Hematopoietic multipotent progenitor cell treated with erythropoietin and hydrocortisone succinate and interleukin-3 and kit ligand, for 17 days (in vitro differentiated cells): ENCODE results near the gene ERI3.

Experiments used
- DNase-seq: peaks from one replicate; pipeline ENCODE4 v3.0.0-alpha.2; 2015; ENCODE audit warnings: low spot score

ERI3 gene, protein sequence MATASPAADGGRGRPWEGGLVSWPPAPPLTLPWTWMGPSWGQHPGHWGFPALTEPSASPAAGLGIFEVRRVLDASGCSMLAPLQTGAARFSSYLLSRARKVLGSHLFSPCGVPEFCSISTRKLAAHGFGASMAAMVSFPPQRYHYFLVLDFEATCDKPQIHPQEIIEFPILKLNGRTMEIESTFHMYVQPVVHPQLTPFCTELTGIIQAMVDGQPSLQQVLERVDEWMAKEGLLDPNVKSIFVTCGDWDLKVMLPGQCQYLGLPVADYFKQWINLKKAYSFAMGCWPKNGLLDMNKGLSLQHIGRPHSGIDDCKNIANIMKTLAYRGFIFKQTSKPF

GRCh38 chr1:44354840-44355581, at the start of gene ERI3:
TSS of gene ERI3 (minus strand) at chr1:44355257. CDS start at chr1:44355026, 231 bp downstream.
- DNase-seq: peak; percentile 95

DNA sequence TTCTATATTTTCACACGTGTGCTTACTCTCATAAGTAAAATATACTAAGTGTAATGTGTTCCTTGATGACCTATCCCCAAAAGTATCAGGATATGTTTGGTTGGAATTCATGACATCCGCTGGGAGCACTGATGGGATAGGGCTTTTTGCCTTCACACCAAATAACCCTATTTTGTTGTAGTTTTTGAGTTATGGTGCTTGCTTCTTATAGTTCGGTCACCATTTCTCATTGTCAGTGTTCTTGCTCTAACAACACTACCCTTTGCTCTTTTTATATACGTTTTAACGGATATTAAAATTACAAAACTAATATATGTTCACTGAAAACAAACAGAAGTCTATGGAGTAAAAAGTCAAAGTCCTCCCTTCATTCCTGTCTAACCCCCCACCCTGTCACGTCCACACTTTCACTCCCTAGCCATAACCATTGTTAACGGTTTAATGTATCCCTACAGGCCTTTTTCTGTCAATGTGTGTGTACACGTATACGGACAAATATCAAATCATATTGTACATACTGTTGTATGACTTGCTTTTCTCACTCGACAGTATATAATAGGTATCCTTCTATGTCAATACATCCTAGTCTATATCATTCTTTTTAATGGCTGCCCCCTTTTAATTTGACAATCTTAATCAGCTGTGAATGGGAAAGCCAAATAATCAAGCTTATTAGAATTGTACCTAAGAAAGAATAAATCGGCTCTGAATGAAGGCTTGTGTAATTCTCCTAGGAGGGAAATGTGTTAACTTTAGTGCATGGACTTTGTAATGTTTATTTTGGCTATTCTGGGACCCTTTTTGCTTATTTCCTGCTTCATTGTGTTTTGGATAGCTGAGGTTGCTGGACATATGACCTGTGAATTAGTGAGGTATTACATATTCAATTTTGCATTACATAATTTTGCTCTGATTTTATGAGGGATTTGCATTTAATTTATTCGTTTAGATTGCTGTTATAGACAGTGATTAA, 46.5 kb upstream of the ERI3 start:
- DNase-seq: no peak

GRCh38 chr1:44390277-44390676, 35.2 kb upstream of the ERI3 start:
- no peak for DNase-seq

- DNase-seq: no peak
These were observed 34.4 kb upstream of the ERI3 start for GRCh38 chr1:44389437-44389836.

GRCh38 chr1:44388551-44388950, 33.5 kb upstream of the ERI3 start:
- DNase-seq: no peak

GRCh38 chr1:44380666-44381177, 25.7 kb upstream of the ERI3 start:
- no peak for DNase-seq

DNA sequence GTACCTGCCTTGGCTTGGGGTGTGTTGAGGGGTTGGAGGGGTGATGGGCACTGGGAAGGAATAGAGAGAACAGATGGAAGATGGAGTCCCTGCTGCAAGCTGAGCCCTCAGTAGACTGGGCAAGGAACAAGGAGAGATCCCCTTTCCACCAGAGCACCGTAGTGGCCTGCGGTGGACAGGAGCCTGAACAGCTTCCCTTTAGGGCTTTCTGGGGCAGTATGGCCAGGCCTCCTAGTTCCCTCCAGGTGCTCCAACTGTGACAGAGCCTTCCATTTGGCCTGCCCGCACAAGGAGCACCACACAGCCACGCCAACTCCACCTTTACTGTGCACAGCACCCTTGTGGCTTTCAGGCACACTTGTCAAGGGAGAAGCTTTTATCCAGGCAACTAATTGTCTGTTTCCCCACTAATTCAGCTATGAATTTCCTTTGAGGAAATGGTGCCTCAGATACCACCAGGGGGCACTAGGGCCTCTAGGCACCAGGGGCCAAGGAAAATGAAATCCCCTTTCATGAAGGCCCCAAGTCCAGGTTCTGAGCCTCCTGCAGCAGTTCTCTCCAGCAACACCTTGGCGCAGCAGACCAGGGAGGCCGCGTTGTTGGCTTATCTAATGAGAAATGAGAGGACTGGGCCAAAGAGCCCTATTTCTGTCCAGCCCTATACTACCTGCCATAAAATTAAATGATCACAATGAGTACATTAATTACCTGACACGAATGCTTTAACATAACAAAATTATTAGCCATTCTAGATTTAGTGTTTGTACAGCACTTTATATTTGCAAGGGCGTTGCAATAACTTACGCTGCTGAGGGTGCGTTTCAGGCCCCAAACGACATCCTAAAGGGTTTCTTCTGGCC, 23.1 kb upstream of the ERI3 start:
- DNase-seq: peak; percentile 40

DNA sequence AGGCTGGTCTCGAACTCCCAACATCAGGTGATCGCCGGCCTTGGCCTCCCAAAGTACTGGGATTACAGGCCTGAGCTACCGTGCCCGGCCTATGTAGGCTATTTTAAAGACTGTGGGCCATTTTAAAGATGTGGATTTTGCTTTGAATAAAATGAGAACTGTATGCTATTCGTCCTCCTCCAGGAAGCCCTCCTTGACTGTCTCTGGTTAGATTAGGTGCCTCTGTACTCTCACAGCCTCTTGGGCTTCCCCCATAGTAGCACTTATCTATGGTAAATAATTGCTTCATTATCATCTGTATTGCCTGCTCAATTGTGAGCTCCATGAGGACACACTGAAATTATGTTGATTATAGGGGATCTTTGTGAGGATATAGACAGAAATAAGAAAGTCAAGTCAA, 20.5 kb upstream of the ERI3 start:
- DNase-seq: no peak

- peak; percentile 41 for DNase-seq
These were observed 16.1 kb upstream of the ERI3 start for GRCh38 chr1:44371206-44371605.

GRCh38 chr1:44368471-44369151, 13.6 kb upstream of the ERI3 start:
- no peak for DNase-seq

- DNase-seq: no peak
These were observed 12.9 kb upstream of the ERI3 start for GRCh38 chr1:44367944-44368343.

DNA sequence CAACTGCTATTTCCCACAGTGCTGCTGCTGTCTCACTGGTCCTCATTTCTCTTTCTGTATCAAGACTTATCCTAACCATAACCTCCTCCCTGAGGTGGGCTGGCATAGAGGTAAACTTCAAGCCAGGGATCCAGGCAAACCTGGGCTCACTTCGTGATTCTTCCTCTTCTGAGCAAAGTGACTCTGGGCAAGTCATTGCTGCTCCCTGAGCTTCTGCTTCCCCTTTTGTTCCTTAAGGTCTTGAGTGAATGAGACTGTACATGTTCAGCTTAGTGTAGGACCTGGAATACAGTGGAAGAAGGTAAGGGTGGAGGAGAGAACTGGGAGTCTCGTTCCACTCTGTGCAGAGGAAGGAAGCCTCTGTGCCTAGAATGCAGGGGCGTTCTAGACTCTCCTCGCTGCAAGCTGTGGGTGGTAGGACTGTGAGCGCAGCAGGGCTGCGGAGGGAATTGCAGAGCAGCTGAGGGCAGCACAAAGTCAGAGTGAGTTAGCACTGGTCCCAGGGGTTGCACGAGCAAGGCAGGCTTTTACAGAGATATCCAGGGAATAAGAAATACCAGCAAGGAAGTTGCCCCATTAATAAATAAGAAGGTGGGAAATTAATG, 11.4 kb upstream of the ERI3 start:
- DNase-seq: no peak

GRCh38 chr1:44361478-44361877, 6.4 kb upstream of the ERI3 start:
- DNase-seq: no peak

DNA sequence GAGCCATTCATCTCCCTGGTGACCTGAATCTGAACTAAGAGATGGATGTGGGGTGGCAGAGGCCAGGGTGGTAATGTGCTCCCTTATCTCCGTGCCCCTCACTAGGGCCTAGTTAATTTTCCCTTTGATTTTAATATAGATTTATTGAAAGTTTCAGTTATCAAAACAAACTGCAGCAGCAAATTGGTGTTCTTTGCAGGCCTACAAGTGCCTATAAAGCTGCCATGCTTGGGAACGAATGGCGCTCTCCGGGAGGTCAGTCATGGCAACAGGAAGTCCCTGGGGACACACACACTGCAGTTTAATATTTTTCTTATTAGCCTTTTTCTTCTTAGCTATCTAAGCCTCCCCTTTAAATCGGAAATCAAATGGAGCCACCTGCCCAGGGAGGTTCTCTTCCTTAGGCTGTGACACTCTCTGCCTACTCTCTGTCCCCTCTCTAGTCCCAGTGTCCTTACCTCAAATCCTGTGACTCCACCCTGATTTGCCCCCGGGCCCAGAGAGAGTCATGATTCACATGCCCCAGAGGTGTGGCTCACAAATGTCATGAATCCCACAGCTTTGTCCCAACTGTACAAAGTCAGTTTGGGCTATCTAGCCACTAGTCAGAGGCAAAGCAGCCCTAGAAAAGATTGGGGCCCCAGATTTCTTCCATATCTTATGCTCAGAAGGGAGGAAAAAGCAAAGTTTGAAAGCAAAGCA, 4.3 kb upstream of the ERI3 start:
- DNase-seq: no peak

GRCh38 chr1:44357710-44358109, 2.7 kb upstream of the ERI3 start:
- DNase-seq: no peak

DNA sequence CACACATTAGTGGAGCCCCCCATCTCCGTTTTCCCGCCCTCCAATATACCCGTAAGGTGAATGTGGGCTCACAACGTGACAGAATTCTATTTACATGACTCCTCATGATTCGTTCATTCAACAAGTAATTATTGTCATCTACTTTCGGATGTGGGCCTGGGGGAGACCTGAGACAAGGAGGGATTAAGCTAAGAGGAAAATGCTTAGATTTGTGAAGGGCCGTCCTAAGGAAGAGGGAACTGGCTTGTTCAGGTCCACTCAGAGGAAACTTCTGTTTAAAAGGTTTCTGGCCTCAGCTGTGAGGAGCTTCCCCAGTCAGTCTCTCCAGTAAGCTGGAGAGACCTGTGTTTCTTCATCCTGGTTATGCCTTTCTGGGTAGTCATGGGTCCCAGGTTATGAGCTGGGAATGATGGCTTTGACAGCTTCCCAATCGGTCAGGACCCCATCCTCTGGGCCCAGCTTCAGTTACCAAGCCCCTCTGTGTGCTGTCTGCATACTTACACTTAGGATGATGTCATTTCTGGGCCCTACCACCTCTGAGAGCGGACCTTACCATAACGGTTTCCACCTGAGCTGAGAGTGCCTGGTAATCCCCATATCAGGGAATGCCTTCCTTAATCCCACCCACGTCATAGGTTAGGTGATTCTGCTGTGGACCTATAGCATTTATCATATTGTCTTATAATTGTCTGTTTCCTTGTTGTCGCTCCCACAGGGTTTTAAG, 687 bp upstream of the ERI3 start:
- DNase-seq: no peak

DNA sequence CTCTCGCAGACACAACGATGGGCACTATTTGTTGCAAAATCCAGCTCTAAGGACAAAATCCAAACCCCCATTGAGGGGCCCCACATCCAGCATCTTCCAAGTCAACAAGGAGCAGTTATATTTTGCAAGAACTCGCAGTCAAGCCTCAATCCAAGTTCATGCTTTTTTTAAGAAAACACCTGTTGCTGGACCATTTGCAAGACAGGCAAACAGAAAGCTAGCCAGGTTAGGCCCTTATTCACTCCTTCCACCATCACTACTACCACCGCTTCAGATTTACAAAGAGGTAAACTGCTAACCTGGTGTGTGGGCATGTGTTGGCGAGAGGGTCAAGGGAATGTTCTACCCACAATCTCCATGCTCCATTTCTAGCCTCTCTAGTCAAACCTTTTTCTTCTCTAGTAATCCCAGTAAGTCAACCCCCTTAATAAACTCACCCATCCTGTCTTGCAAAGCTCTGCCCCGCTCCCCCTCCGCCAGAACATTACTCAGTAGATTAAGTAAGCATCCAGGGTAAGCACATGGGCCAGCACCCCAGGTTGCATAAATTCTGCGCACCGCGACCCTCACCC, 703 bp downstream of the ERI3 start:
- no peak for DNase-seq

- no peak for DNase-seq
These were observed 1.5 kb downstream of the ERI3 start for GRCh38 chr1:44353604-44354003.

DNA sequence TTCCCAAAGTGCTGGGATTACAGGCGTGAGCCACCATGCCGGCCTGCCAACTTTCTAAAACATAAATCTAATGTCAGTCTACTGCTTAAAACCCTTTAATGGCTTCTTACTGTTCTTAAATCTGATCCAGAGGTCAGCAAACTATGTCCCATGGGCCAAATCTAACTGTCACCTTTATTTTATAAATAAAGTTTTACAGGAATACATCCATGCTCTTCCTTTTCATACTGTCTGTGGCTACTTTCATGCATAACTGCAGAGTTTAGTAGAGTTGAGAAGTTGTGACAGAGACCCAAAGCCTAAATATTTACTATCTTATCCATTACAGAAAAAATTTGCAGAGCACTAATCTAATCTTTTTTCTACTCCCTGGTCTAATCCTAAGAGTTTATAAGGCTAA, 3.8 kb downstream of the ERI3 start:
- no peak for DNase-seq
